Vagina (tissue), 2 donors: ENCODE data around the gene TUBGCP3.

Experiments
- POLR2A ChIP-seq, 2 donors: fragments of 450-650 bp; IDR thresholded peaks; one replicate each; pipeline ENCODE4 v1.6.1; 2017; ENCODE audit warnings: antibody characterized with exemption in 2 of 2, mild to moderate bottlenecking in 2 of 2, moderate library complexity in 2 of 2
- POLR2AphosphoS5 ChIP-seq, 2 donors: sonication (generic); formaldehyde crosslinking; IDR thresholded peaks; one replicate each; pipeline ENCODE4 v1.9.0; 2017; ENCODE audit warnings: antibody characterized with exemption in 2 of 2, mild to moderate bottlenecking in 2 of 2, low read depth in 1 of 2; ENCODE audit not compliant: insufficient read depth in 1 of 2
- TF ChIP-seq, protein P1 (sequence below), 3 experiments: fragments of 450-650 bp in 2 of 3; fragments of 200-600 bp in 1 of 3; sonication (generic) in 1 of 3; IDR thresholded peaks; one replicate each; pipeline ENCODE4 v1.5.1; 2017 to 2019; ENCODE audit warnings: antibody characterized with exemption in 3 of 3, mild to moderate bottlenecking in 2 of 3, moderate library complexity in 2 of 3

DNA sequence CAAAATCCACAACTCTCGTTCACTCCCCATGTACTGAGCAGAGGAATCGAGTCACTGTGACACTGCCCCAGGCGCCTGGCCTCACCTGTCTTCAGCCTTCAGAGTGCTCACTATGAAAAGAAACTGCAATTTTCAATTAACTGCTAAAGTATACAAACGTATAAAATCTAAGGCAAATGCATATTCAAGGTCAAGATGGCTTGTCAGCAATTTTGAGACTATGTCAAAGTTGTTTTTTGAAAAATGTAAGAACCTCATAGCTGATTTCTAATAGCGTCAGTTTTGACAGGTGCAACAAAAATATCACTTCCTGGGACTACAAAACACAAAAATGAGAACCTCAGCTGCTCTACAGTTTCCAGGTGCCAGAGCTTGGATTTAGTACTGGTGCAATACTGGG, 31.4 kb downstream of the TUBGCP3 start:
- TF ChIP-seq POLR2A (IDR thresholded peaks at IDR 0.05): no peak
- TF ChIP-seq, protein P1, sequence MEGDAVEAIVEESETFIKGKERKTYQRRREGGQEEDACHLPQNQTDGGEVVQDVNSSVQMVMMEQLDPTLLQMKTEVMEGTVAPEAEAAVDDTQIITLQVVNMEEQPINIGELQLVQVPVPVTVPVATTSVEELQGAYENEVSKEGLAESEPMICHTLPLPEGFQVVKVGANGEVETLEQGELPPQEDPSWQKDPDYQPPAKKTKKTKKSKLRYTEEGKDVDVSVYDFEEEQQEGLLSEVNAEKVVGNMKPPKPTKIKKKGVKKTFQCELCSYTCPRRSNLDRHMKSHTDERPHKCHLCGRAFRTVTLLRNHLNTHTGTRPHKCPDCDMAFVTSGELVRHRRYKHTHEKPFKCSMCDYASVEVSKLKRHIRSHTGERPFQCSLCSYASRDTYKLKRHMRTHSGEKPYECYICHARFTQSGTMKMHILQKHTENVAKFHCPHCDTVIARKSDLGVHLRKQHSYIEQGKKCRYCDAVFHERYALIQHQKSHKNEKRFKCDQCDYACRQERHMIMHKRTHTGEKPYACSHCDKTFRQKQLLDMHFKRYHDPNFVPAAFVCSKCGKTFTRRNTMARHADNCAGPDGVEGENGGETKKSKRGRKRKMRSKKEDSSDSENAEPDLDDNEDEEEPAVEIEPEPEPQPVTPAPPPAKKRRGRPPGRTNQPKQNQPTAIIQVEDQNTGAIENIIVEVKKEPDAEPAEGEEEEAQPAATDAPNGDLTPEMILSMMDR (IDR thresholded peaks at IDR 0.05): no peak
- no peak for TF ChIP-seq POLR2AphosphoS5 (IDR thresholded peaks at IDR 0.05; ENCODE audit: insufficient read depth in 1 of 2, low read depth in 1 of 2)
